Peyer's patch (tissue), 4 donors: ENCODE measurements around the gene VGLL1.

Source experiments
- CTCF ChIP-seq, 6 experiments: fragments of 450-650 bp in 4 of 6; fragments of 200-600 bp in 2 of 6; sonication (generic) in 1 of 6; IDR thresholded peaks; one replicate each; pipeline ENCODE4 v1.5.1; 2017 to 2019; ENCODE audit warnings: antibody characterized with exemption in 6 of 6, mild to moderate bottlenecking in 3 of 6, moderate library complexity in 1 of 6
- POLR2A ChIP-seq, 2 donors: fragments of 450-650 bp; IDR thresholded peaks; one replicate each; pipeline ENCODE4 v1.5.1; 2017; ENCODE audit warnings: antibody characterized with exemption in 2 of 2, mild to moderate bottlenecking in 2 of 2, moderate library complexity in 2 of 2

GRCh38 chrX:136589966-136590365, 58.0 kb downstream of the VGLL1 start:
- TF ChIP-seq CTCF (IDR thresholded peaks at IDR 0.05) = no peak
- no peak for TF ChIP-seq POLR2A (IDR thresholded peaks at IDR 0.05)
